HUES64 (cell line): Measurements from ENCODE around the gene IGFBP5.
A peak's percentile ranks its signal among the peaks of the same experiment; 100 is the strongest.

Experiments used
- H3K27ac ChIP-seq: 2 replicates; pipeline ENCODE4 v1.7.0; 2013; ENCODE audit warnings: low read depth, low read length, inconsistent platforms
- H3K27me3 ChIP-seq: 2 replicates; pipeline ENCODE4 v1.6.1; 2013; ENCODE audit warnings: mild to moderate bottlenecking, low read length; ENCODE audit not compliant: insufficient read depth
- H3K36me3 ChIP-seq: 2 replicates; pipeline ENCODE4 v1.6.1; 2013; ENCODE audit warnings: mild to moderate bottlenecking, low read length; ENCODE audit not compliant: insufficient read depth
- H3K4me1 ChIP-seq: 2 replicates; pipeline ENCODE4 v1.6.1; 2013; ENCODE audit warnings: mild to moderate bottlenecking, low read length, moderate library complexity; ENCODE audit not compliant: insufficient read depth
- H3K4me3 ChIP-seq: 2 replicates; pipeline ENCODE4 v1.5.1; 2013; ENCODE audit warnings: mild to moderate bottlenecking, low read length, moderate library complexity
- H3K9ac ChIP-seq: 2 replicates; pipeline ENCODE4 v1.6.1; 2013; ENCODE audit warnings: mild to moderate bottlenecking, low read depth, low read length
- H3K9me3 ChIP-seq: 2 replicates; pipeline ENCODE4 v1.6.1; 2013; ENCODE audit warnings: low read depth, low read length; ENCODE audit not compliant: insufficient read depth
- WGBS: fragments of 150-250, 120-280 bp; methylation state at CpG from one replicate; pipeline ENCODE4 v1.1.7; 2013; ENCODE audit warnings: missing lambda C conversion rate; 5-methylcytosine and 5-hydroxymethylcytosine counted together

IGFBP5 gene

DNA sequence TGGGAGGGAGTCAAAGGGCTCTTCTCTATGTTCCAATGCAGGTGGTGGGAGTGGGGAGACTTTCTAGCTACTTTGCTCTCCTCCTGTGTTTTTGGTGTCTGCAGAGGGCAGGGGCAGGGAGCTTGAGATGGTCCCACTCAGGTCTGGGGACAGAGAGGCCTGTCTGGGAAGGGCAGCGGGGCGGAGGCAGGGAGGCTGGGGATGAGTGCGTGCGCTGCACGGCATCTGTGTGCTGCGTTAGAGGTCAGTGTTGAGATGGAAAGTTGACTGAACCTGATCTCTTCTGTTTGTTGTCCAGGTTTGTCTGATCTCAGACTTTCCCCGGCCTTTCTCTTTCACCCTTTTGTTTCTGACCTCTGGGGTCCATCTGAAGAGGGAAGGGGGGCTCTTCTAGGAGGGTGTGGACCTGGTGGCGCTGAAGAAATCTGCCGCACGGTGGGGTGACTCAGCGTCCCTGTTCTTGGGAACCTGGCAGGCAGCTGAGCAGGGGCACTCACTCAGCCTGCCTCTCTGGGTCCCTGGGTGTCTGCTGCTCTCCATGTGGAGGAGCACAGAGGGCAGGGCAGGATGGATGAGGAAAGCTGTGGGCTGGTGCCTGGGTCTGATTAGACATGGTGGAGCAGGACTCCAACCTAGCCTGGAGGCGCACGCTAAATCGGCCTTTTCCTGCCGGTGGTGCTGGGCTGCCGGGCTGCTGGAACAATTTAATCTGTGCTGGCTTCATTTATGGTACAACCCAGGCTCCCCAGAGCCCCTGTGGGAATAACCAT, 38.1 kb downstream of the IGFBP5 start:
- H3K27ac ChIP-seq: peak overlapping the region; percentile 25; the same call in 1 of the 2 replicates
- no peak overlapping the region for H3K9ac ChIP-seq
- no peaks in the 10 kb centered on the region for H3K9me3 ChIP-seq
- H3K4me3 ChIP-seq: no peak overlapping the region
- 94% methylated on average over 16 of the region's 16 CpGs for WGBS
- H3K27me3 ChIP-seq: no peaks in the 10 kb centered on the region
- H3K4me1 ChIP-seq: peaks cover 5% of the 10 kb centered on the region; the same call in 1 of the 2 replicates
- peaks cover 69% of the 10 kb centered on the region for H3K36me3 ChIP-seq

DNA sequence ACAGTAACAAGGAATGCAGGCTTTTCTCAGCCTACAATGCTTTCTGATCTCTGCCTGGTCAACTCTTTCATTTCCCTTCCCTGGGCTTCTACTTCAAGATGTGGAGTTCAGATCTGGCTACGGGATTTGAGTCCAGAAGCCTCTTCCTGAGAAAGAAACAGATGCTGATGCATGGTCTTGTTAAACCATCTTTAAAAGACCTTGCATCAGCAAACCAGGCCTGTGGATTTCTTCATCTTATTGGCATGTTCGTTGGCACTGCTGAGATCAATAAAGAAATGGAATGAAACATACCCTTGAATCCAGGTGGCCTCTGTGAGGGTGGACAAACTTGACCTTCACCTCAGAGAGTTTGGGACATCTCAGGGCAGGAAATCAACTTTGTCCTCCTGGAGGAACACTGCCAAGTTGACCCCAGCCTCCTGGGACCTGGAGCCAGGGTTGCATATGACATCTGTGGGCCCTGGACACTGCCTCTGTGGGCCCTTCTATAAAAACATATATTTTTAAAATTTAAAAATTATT, 40.8 kb downstream of the IGFBP5 start:
- Histone ChIP-seq H3K4me3 (no peak overlapping the region), H3K9me3 (no peaks in the 10 kb centered on the region), H3K4me1 (peaks cover 25% of the 10 kb centered on the region), H3K27ac (no peak overlapping the region), H3K27me3 (no peaks in the 10 kb centered on the region), H3K36me3 (peaks cover 61% of the 10 kb centered on the region), H3K9ac (no peak overlapping the region)
- 94% methylated on average over 2 of the region's 2 CpGs for WGBS

DNA sequence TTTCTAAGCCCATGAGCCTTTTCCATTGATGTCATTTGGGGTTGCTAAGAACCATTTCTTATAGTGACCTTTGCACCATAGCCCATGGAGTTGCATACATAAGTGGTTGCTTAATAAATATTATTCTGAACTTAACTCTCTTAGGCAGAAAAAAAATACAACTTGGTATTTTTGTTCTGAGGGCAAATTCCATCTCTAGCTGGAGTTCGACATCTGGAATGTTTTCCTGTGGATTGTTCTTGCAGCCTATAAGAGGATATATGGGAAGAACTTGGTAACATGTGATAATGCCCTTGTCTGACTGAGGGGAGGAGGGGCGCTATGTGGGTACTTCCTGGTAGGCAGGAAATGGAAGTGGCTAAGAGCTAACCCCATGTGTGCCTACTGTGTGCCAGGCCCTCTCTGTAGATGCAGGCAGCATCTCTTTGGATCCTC, 41.4 kb downstream of the IGFBP5 start:
- H3K9ac ChIP-seq: no peak overlapping the region
- peaks cover 60% of the 10 kb centered on the region for H3K36me3 ChIP-seq
- H3K9me3 ChIP-seq: no peaks in the 10 kb centered on the region
- no peak overlapping the region for H3K27ac ChIP-seq
- no peak overlapping the region for H3K4me3 ChIP-seq
- no peaks in the 10 kb centered on the region for H3K27me3 ChIP-seq
- 91% methylated on average over 2 of the region's 2 CpGs for WGBS
- H3K4me1 ChIP-seq: peaks cover 32% of the 10 kb centered on the region

DNA sequence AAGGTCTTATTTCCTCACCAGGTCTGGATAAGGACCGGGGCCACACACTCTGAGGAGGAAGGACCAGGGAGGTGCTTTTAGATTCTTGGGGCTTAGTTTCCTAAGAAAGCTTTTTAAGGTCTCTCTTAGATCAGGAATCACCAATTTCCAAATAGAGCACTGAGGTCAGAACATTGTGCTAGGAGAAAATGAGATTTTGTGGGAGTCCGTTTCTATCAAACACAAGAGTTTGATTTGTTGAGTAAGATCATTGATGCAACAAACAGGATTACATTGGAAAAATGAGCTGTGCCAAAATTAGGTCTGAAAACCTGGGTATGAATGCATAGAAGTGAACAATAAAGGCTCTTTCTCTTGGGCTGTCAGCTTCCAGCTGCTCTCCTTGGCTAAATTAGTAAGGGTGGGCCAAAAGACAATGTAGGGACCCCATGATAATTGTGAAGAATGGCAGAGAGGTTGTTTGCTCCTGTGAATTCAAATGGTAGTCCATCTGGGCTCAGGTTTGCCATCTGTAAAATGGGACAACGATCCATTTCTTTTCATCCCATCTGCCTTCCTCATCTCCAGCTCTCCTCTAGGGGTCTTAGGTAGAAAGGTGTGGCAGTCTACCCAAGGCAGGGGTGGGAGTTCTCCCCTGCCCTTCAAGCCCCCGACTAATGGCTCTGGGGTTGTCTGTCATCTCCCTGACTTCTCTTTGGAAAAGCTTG, 42.1 kb downstream of the IGFBP5 start:
- no peak overlapping the region for H3K9ac ChIP-seq
- H3K4me1 ChIP-seq: peaks cover 32% of the 10 kb centered on the region
- 92% methylated on average over 3 of the region's 4 CpGs for WGBS
- H3K36me3 ChIP-seq: peaks cover 58% of the 10 kb centered on the region
- no peaks in the 10 kb centered on the region for H3K27me3 ChIP-seq
- no peaks in the 10 kb centered on the region for H3K9me3 ChIP-seq
- no peak overlapping the region for H3K4me3 ChIP-seq
- no peak overlapping the region for H3K27ac ChIP-seq

DNA sequence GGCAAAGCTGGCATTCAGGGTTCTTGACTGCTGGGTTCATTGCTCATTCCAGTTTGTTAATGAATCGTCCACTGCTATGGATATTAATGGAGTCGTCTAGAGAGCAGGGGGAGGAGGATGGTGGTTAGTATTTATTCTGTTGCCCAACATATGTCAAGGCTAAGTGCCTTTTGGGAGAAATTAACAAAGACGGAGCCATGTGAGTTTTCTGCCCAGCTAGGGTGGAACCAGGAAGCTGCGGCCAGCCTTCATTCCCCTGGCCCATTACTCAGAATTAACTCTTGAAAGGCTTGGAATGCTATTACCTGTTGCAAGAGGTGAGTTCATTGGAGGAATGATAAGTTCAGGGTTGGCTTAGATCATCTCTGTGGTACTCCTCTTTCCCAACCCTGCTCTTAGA, 42.8 kb downstream of the IGFBP5 start:
- Histone ChIP-seq H3K4me3 (no peak overlapping the region), H3K9ac (no peak overlapping the region), H3K9me3 (no peaks in the 10 kb centered on the region), H3K36me3 (peaks cover 59% of the 10 kb centered on the region), H3K27me3 (no peaks in the 10 kb centered on the region), H3K27ac (no peak overlapping the region), H3K4me1 (peaks cover 32% of the 10 kb centered on the region)
- WGBS: 80% methylated on average over 4 of the region's 4 CpGs

DNA sequence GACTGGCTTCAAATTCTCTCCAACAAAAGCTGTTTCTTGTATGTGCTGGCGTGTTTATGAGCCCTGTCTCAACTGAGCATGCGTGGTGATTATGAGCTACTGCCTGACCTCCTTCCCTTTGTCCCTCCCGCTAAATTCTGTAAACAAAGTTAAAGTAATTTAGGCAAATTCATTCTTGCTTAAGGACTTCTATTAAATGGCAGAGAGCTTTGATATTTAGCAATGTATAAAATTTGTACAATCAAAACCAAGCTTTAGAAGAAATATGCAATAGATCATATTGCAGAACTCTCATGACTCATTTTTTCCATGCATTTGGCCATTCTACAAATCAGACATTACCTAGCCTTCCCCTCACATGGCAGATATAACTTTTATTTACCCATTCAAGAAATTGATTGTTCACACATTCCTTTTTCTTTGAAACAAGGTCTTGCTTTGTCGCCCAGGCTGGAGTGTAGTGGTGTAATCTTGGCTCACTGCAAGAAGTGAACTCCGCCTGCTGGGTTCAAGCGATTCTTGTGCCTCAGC, 43.9 kb downstream of the IGFBP5 start:
- peaks cover 55% of the 10 kb centered on the region for H3K36me3 ChIP-seq
- H3K27me3 ChIP-seq: no peaks in the 10 kb centered on the region
- H3K9ac ChIP-seq: no peak overlapping the region
- H3K27ac ChIP-seq: no peak overlapping the region
- H3K4me1 ChIP-seq: peaks cover 32% of the 10 kb centered on the region
- H3K9me3 ChIP-seq: no peaks in the 10 kb centered on the region
- WGBS: 98% methylated on average over 5 of the region's 6 CpGs
- no peak overlapping the region for H3K4me3 ChIP-seq

DNA sequence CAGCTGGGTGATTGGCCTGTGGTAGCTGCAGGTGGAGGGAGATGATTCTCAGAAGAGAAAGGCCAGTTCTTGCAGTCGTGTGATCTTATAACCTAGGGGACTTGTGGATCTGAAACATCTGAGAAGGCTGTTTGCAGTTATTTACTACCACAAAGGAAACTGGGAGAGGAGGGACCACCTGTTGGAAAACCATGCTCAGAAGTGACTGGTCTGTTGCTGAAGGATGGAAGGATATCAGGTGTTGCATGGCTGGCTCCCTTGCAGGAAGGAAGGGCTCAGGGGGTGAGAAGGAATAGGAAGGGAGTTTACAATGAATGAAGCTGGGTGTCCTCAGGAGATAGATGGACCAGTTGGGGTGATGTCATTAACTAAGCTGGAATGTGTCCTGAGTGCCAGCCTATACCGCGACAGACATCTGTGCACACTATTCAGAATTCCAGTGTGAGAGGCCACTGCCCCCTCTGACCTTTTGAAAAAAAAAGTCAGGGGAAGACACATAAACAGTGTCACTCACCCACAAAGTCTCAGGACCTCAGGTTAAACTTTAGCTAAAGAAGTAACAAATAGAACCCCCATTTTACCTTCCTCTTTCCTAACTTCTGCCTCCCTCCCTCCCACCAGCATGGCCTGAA, 44.6 kb downstream of the IGFBP5 start:
- Histone ChIP-seq H3K4me3 (no peak overlapping the region), H3K9ac (no peak overlapping the region), H3K27me3 (no peaks in the 10 kb centered on the region), H3K36me3 (peaks cover 55% of the 10 kb centered on the region), H3K27ac (no peak overlapping the region), H3K4me1 (peaks cover 32% of the 10 kb centered on the region), H3K9me3 (no peaks in the 10 kb centered on the region)
- WGBS: 95% methylated on average over 3 of the region's 3 CpGs

DNA sequence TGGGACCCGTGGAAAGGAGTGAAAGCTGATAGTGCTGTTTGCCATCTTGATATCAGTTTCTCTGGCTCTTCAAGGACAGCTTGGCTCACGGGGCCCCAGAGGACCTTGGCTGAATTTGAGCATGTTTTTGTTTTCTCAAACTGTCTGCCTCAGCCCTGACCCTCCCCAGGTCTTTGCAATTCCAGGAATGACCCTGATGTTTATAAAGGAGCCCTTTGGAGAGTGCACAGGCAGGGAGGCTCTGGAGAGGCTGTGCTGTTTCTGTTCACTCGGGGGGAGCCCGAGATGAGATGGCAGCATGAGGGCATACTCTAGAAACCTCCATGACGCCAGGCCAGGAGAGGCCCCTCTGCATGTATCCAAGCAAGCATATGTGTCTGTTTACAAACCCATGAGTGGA, 45.8 kb downstream of the IGFBP5 start:
- H3K9ac ChIP-seq: no peak overlapping the region

DNA sequence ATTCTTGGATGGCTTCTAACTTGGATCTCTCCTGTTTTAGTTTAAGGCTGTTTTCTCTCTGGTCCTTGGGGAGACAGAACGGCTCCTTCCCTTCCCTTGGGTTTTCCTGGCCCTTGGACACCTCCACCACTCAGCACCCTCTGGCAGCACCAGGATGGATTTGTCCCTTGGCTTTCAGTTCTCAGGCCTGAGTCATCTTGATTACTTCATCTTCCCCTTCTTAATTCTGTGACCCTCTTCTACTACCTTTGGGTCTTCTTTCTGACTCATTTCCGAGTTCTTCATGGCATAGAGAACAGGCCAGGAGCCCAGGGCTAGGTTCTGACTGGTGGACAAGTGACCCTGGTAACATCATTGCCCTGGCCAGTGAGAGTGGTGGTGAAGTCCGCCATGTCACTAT, 47.2 kb downstream of the IGFBP5 start:
- Histone ChIP-seq H3K27ac (no peak overlapping the region), H3K36me3 (peaks cover 69% of the 10 kb centered on the region), H3K9ac (no peak overlapping the region), H3K4me1 (peaks cover 50% of the 10 kb centered on the region), H3K27me3 (no peaks in the 10 kb centered on the region), H3K9me3 (no peaks in the 10 kb centered on the region), H3K4me3 (no peak overlapping the region)
- WGBS: 94% methylated on average over 3 of the region's 3 CpGs

More for the DNA sequence above, 45.8 kb downstream of the IGFBP5 start:
- peaks cover 36% of the 10 kb centered on the region for H3K4me1 ChIP-seq
- no peak overlapping the region for H3K4me3 ChIP-seq
- H3K36me3 ChIP-seq: peaks cover 64% of the 10 kb centered on the region
- peak overlapping the region; percentile 17 for H3K27ac ChIP-seq
- no peaks in the 10 kb centered on the region for H3K9me3 ChIP-seq
- 83% methylated on average over 5 of the region's 5 CpGs for WGBS
- no peaks in the 10 kb centered on the region for H3K27me3 ChIP-seq

DNA sequence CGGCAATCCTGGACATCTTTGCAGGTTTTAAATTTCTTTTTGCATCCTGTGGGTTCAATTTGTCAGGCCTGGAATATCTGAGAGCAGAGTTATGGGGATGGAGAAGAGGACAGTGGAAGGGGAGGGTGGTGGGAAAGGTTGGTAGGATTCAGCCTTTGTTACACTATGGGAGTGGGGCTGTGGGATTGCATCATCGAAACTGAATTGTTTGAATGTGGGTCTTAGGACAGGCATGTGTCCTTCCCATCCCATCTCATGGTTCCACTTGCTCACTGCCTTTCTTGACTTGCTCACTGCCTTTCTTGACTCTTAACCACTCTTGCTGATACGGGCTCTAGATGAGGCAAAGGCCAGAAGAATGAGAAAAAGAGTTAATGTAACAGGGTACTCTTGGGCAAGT, 49.2 kb downstream of the IGFBP5 start:
- Histone ChIP-seq H3K4me3 (no peak overlapping the region), H3K36me3 (peaks cover 71% of the 10 kb centered on the region)
- WGBS: 95% methylated on average over 3 of the region's 3 CpGs

DNA sequence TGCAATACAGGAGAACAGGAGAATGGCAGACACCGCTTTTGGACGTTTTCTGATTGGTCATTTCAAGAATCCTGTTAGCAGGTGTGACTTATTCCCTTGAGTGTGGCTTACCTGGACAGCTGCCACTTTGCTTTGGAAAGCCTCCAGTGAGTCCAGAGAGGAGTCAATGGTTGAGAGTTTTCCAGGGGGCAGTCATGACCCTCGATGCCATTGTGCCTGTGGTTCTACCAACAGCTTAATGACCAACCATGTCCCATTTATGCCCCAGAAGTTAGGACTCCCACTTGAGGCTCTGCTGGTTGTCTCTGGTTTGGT, 49.8 kb downstream of the IGFBP5 start:
- Histone ChIP-seq H3K27ac (no peak overlapping the region), H3K4me3 (no peak overlapping the region), H3K4me1 (peaks cover 42% of the 10 kb centered on the region), H3K27me3 (no peaks in the 10 kb centered on the region), H3K36me3 (peaks cover 72% of the 10 kb centered on the region), H3K9ac (no peak overlapping the region), H3K9me3 (no peaks in the 10 kb centered on the region)
- WGBS: 92% methylated on average over 3 of the region's 3 CpGs

More for the DNA sequence above, 49.2 kb downstream of the IGFBP5 start:
- Histone ChIP-seq H3K9ac (no peak overlapping the region), H3K27ac (no peak overlapping the region), H3K4me1 (peaks cover 47% of the 10 kb centered on the region), H3K9me3 (no peaks in the 10 kb centered on the region), H3K27me3 (no peaks in the 10 kb centered on the region)
